PC-3 (cell line): ENCODE results near the gene OSBPL2.

ENCODE experiments used
- CTCF ChIP-seq: fragments of 300-600 bp; sonication (generic); conservative IDR thresholded peaks from 2 replicates; pipeline ENCODE4 v1.5.1; 2017; ENCODE audit warnings: antibody characterized with exemption, low read depth, mild to moderate bottlenecking, low read length
- EZH2phosphoT487 ChIP-seq: fragments of 300-600 bp; sonication (generic); IDR thresholded peaks from 2 replicates; pipeline ENCODE4 v1.6.1; 2018; ENCODE audit warnings: mild to moderate bottlenecking, antibody characterized with exemption, low read length, borderline replicate concordance

- TF ChIP-seq CTCF (peak; percentile 89), EZH2phosphoT487 (no peak)
Observed at GRCh38 chr20:62302341-62303061, 64.2 kb downstream of the OSBPL2 start, which contains the start of gene ADRM1.
